Neural cell (in vitro differentiated cells): ENCODE results near the gene TBX4. TPM values are rescaled to one million over a fixed set of nuclear protein-coding genes. Genes with fewer than 3 reads are reported as not detected.

ENCODE experiments used
- H2AFZ ChIP-seq: fragments of 200-600, 300-800 bp; sonication (generic), shearing (Covaris generic); 2 replicates; pipeline ENCODE4 v1.6.0; 2014; ENCODE audit warnings: low read depth, mild to moderate bottlenecking, antibody characterized with exemption, low read length, moderate library complexity
- H3F3A ChIP-seq: fragments of 200-600 bp; shearing (Covaris generic); 2 replicates; pipeline ENCODE4 v1.6.1; 2016; ENCODE audit warnings: mild to moderate bottlenecking, moderate library complexity, mixed read lengths, antibody characterized with exemption, low read length; ENCODE audit not compliant: insufficient read depth, poor library complexity, severe bottlenecking
- H3K27ac ChIP-seq: fragments of 200-600, 300-800 bp; sonication (generic), shearing (Covaris generic); 2 replicates; pipeline ENCODE4 v1.5.1; 2014; ENCODE audit warnings: mild to moderate bottlenecking, low read length, moderate library complexity
- H3K27me3 ChIP-seq: fragments of 300-800, 200-600 bp; sonication (generic), shearing (Covaris generic); 2 replicates; pipeline ENCODE4 v1.6.0; 2014; ENCODE audit warnings: mild to moderate bottlenecking, low read depth, low read length, moderate library complexity; ENCODE audit not compliant: insufficient read depth
- H3K36me3 ChIP-seq: fragments of 300-800, 200-600 bp; sonication (generic), shearing (Covaris generic); 2 replicates; pipeline ENCODE4 v1.5.1; 2014; ENCODE audit warnings: mild to moderate bottlenecking, antibody characterized with exemption, low read length, moderate library complexity; ENCODE audit not compliant: insufficient read depth
- H3K4me2 ChIP-seq: fragments of 300-800, 200-600 bp; sonication (generic), shearing (Covaris generic); 2 replicates; pipeline ENCODE4 v1.6.0; 2014; ENCODE audit warnings: mild to moderate bottlenecking, low read length
- H3K4me3 ChIP-seq: fragments of 300-800, 200-600 bp; sonication (generic), shearing (Covaris generic); 2 replicates; pipeline ENCODE4 v1.5.1; 2014; ENCODE audit warnings: mild to moderate bottlenecking, low read length, moderate library complexity
- H3K79me2 ChIP-seq: fragments of 200-600 bp; shearing (Covaris generic); replicated peaks from 2 replicates; pipeline ENCODE4 v1.6.0; 2014; ENCODE audit warnings: mild to moderate bottlenecking, low read length, moderate library complexity; ENCODE audit not compliant: insufficient read depth
- H3K9ac ChIP-seq: fragments of 300-800, 200-600 bp; sonication (generic), shearing (Covaris generic); 2 replicates; pipeline ENCODE4 v1.6.1; 2016; ENCODE audit warnings: mild to moderate bottlenecking, low read length, mixed read lengths
- H3K9me2 ChIP-seq: fragments of 200-600 bp; shearing (Covaris generic); 2 replicates; pipeline ENCODE4 v1.6.1; 2016; ENCODE audit warnings: mild to moderate bottlenecking, low read length, mixed read lengths; ENCODE audit not compliant: insufficient read depth
- H3K9me3 ChIP-seq: fragments of 200-600, 300-800 bp; sonication (generic), shearing (Covaris generic); 2 replicates; pipeline ENCODE4 v1.6.1; 2016; ENCODE audit warnings: mild to moderate bottlenecking, mixed run types, low read length, moderate library complexity, mixed read lengths
- H4K20me1 ChIP-seq: fragments of 200-600 bp; shearing (Covaris generic); 2 replicates; pipeline ENCODE4 v1.6.1; 2016; ENCODE audit warnings: mild to moderate bottlenecking, mixed run types; ENCODE audit not compliant: insufficient read depth
- EP300 ChIP-seq: fragments of 450-650 bp; conservative IDR thresholded peaks from 2 replicates; pipeline ENCODE4 v1.6.1; 2014; ENCODE audit warnings: antibody characterized with exemption, mild to moderate bottlenecking, moderate library complexity; ENCODE audit not compliant: poor library complexity, severe bottlenecking
- EZH2 ChIP-seq: fragments of 200-600, 300-800 bp; shearing (Covaris generic), sonication (generic); IDR thresholded peaks from 2 replicates; pipeline ENCODE4 v1.6.1; 2014; ENCODE audit warnings: antibody characterized with exemption, low read length, borderline replicate concordance, mild to moderate bottlenecking; ENCODE audit not compliant: insufficient read depth, poor library complexity, severe bottlenecking
- MXI1 ChIP-seq: fragments of 450-650 bp; conservative IDR thresholded peaks from 2 replicates; pipeline ENCODE4 v1.6.1; 2014; ENCODE audit warnings: antibody characterized with exemption, mild to moderate bottlenecking; ENCODE audit not compliant: poor library complexity, severe bottlenecking
- POLR2AphosphoS5 ChIP-seq: IDR thresholded peaks from 2 replicates; pipeline ENCODE4 v1.6.1; 2012
- RAD21 ChIP-seq: fragments of 450-650 bp; conservative IDR thresholded peaks from 2 replicates; pipeline ENCODE4 v1.6.1; 2014; ENCODE audit warnings: antibody characterized with exemption, mild to moderate bottlenecking, moderate library complexity
- SMC3 ChIP-seq: fragments of 450-650 bp; conservative IDR thresholded peaks from 2 replicates; pipeline ENCODE4 v1.6.1; 2014; ENCODE audit warnings: antibody characterized with exemption, mild to moderate bottlenecking, moderate library complexity; ENCODE audit not compliant: poor library complexity
- TAF1 ChIP-seq: IDR thresholded peaks from 2 replicates; pipeline ENCODE4 v1.6.1; 2012; ENCODE audit warnings: low read depth
- polyA plus RNA-seq: library from polyadenylated mRNA; depleted of rRNA; stranded (reverse); fragments of >200 nt; gene quantifications from 2 replicates; pipeline ENCODE4 v1.2.3, GENCODE V29; 2014
- TF ChIP-seq, protein P1 (sequence below): fragments of 450-650 bp; IDR thresholded peaks from 2 replicates; pipeline ENCODE4 v1.5.1; 2014; ENCODE audit warnings: antibody characterized with exemption, mild to moderate bottlenecking, moderate library complexity; ENCODE audit not compliant: poor library complexity, severe bottlenecking
- TF ChIP-seq, protein P2 (sequence below): IDR thresholded peaks from 2 replicates; pipeline ENCODE4 v1.6.1; 2012; ENCODE audit warnings: borderline replicate concordance

The TBX4 gene
- polyA plus RNA-seq, 1 donor from 2014 or later: not detected

DNA sequence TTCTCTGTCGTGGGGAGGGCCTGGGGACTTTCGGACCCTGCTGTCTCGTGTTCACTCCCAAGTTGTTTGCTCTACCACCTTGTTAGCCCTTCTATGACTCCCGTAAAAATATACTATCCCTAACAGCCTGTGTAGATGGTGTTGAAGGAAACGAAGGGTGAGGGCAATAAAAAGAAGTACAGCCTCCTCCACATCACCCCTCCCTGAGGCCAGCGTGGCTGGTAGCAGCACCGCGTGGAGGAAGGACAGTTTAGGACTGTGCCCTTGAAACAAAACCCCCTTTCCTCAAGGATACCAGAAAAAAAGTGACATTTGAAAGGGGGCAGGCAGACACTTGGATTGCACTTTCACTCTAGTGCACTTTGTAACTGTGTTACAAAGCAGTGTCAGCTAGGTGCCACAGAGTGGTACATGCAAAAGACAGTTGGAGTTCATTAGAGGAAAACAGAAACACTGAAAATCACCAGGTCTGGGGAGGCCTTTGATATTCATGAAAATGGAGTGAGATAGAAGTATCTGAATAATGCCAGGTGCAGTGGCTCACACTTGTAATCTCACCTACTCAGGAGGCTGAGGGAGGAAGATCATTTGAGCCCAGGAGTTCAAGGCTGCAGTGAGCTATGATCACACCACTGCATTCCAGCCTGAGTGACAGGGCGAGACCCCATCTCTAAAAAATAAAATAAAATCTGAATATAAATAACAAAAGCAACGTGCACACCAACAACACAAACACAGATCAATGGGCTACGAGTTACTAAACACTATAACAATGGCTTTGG, 53.8 kb downstream of the TBX4 start:
- Histone ChIP-seq H3K27ac (no peak overlapping the region), H3K36me3 (no peaks in the 10 kb centered on the region), H4K20me1 (no peaks in the 10 kb centered on the region), H3K4me3 (no peak overlapping the region), H3K79me2 (no peaks in the 10 kb centered on the region), H3K9me3 (no peaks in the 10 kb centered on the region), H3K4me2 (no peak overlapping the region), H3K9me2 (no peaks in the 10 kb centered on the region), H2AFZ (no peak overlapping the region), H3K9ac (no peak overlapping the region), H3K27me3 (no peaks in the 10 kb centered on the region), H3F3A (no peaks in the 10 kb centered on the region)
- TF ChIP-seq EP300: no peak
- no peak for TF ChIP-seq SMC3
- TF ChIP-seq, protein P1, sequence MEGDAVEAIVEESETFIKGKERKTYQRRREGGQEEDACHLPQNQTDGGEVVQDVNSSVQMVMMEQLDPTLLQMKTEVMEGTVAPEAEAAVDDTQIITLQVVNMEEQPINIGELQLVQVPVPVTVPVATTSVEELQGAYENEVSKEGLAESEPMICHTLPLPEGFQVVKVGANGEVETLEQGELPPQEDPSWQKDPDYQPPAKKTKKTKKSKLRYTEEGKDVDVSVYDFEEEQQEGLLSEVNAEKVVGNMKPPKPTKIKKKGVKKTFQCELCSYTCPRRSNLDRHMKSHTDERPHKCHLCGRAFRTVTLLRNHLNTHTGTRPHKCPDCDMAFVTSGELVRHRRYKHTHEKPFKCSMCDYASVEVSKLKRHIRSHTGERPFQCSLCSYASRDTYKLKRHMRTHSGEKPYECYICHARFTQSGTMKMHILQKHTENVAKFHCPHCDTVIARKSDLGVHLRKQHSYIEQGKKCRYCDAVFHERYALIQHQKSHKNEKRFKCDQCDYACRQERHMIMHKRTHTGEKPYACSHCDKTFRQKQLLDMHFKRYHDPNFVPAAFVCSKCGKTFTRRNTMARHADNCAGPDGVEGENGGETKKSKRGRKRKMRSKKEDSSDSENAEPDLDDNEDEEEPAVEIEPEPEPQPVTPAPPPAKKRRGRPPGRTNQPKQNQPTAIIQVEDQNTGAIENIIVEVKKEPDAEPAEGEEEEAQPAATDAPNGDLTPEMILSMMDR: no peak
- TF ChIP-seq RAD21: no peak
- no peak for TF ChIP-seq MXI1
- no peak for TF ChIP-seq TAF1
- TF ChIP-seq POLR2AphosphoS5: no peak
- TF ChIP-seq EZH2: no peak
- TF ChIP-seq, protein P2, sequence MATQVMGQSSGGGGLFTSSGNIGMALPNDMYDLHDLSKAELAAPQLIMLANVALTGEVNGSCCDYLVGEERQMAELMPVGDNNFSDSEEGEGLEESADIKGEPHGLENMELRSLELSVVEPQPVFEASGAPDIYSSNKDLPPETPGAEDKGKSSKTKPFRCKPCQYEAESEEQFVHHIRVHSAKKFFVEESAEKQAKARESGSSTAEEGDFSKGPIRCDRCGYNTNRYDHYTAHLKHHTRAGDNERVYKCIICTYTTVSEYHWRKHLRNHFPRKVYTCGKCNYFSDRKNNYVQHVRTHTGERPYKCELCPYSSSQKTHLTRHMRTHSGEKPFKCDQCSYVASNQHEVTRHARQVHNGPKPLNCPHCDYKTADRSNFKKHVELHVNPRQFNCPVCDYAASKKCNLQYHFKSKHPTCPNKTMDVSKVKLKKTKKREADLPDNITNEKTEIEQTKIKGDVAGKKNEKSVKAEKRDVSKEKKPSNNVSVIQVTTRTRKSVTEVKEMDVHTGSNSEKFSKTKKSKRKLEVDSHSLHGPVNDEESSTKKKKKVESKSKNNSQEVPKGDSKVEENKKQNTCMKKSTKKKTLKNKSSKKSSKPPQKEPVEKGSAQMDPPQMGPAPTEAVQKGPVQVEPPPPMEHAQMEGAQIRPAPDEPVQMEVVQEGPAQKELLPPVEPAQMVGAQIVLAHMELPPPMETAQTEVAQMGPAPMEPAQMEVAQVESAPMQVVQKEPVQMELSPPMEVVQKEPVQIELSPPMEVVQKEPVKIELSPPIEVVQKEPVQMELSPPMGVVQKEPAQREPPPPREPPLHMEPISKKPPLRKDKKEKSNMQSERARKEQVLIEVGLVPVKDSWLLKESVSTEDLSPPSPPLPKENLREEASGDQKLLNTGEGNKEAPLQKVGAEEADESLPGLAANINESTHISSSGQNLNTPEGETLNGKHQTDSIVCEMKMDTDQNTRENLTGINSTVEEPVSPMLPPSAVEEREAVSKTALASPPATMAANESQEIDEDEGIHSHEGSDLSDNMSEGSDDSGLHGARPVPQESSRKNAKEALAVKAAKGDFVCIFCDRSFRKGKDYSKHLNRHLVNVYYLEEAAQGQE: no peak

DNA sequence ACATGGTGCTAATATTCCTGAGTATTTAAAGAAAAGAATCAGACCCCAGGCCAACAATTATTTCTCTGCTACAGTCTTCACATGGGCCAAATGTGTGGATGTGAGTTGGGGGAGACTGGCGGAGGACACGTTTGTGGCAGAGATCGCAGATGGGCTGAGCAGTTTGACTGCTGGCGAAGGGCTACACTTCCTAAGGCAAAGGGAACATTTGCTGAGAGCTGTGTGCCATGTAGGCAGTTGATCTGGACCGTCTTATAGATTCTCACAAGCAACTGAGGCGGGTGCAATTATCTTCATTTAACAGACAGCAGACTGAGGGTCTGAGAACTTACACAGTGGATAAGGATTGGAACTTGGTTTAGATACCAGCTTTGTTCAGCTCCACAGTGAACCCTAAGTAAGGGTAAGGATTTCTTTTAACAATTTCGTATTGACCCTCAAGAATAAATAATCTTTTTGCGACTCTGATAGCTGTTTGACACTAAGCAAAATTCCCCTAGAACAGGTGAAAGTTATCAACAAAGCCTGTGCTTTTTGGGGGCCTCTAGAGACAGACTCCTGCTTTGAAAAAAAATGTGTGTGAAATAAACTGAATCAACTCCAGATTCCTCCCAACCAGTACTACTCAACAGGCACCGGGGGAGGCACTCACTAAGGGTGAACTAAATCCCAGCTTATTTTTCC, 55.3 kb downstream of the TBX4 start:
- H3K27ac ChIP-seq: no peak overlapping the region
- no peaks in the 10 kb centered on the region for H3K36me3 ChIP-seq
- H3K79me2 ChIP-seq: no peaks in the 10 kb centered on the region
- no peak overlapping the region for H3K9ac ChIP-seq
- H3K4me2 ChIP-seq: no peak overlapping the region
- H3K9me3 ChIP-seq: no peaks in the 10 kb centered on the region
- H3K27me3 ChIP-seq: no peaks in the 10 kb centered on the region
- no peaks in the 10 kb centered on the region for H3F3A ChIP-seq
- H3K4me3 ChIP-seq: no peak overlapping the region
- H3K9me2 ChIP-seq: no peaks in the 10 kb centered on the region
- H2AFZ ChIP-seq: no peak overlapping the region
- TF ChIP-seq MXI1 (no peak), EZH2 (no peak), RAD21 (no peak), TAF1 (no peak), EP300 (no peak), SMC3 (no peak), POLR2AphosphoS5 (no peak)
- TF ChIP-seq, protein P2: no peak
- TF ChIP-seq, protein P1: no peak
- no peaks in the 10 kb centered on the region for H4K20me1 ChIP-seq
